GM18517 (cell line): ENCODE data around the gene UBA5.
A peak's percentile ranks its signal among the peaks of the same experiment; 100 is the strongest.
"Not testable (repeated sequence)": the region's sequence is repeated elsewhere in the genome, so short reads cannot be mapped to it uniquely, and the experiment has no call there.

ENCODE experiments used
- ATAC-seq: cut with Tn5 transposase; IDR thresholded peaks from one replicate; pipeline ENCODE4 v1.9.1; 2021; ENCODE audit warnings: mild to moderate bottlenecking, moderate library complexity; ENCODE audit not compliant: unreplicated experiment

The UBA5 gene

DNA sequence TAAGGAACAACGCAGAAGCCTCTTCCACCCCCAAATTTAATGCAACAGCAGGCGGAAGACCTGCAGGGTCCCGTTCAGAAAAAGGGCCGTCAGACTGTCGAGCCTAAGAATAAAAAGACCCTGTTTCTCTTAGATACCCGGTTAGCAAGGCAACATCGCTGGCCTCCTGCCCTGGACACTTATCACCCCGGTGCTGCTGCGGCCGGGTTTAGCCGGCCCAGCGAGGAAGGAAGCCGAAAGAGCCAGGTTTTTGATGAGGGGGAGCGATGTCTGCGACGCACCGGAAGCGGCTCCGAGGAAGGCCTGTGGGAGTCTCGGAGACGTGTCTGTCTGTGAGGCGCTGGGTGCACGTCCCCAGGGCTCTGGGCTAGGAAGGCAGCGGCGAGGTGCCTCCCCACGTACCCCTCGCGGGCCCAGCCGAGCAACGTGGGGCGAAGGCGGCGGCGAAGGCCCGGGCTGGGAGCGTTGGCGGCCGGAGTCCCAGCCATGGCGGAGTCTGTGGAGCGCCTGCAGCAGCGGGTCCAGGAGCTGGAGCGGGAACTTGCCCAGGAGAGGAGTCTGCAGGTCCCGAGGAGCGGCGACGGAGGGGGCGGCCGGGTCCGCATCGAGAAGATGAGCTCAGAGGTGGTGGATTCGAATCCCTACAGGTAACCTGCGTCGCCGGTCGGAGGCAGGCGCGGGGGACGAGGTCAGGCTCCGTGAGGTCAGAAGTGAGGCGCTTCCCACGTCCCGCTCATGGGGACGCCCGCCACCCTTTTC lies at the start of gene UBA5:
Gene UBA5, plus strand, starts transcription at position 278 of the 759 bp plus-strand sequence. Its CDS starts 209 bp downstream, at position 487.
- peak; percentile 68 for ATAC-seq

- ATAC-seq, result not testable (repeated sequence)
Measured at GRCh38 chr3:132615301-132615700, 44.8 kb upstream of the UBA5 start.

DNA sequence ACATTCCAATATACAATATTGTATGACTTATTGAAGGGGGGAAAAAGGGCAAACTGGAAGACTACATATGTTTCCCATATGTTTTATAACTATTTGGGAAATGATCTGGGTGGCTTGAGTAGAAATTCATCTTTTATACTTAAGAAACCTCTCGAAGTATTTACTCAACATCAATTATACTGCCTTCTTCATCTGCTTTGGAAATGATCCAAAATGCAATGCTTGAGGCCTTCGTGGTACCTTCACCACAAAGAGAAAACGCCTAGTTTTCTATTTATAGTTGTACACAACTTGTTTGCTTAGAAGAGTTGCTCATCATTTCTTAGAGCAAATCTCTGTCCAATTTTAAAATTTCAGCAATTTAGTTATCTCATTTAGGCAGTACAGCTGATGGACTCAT lies 44.2 kb upstream of the UBA5 start:
- ATAC-seq, result no peak

DNA sequence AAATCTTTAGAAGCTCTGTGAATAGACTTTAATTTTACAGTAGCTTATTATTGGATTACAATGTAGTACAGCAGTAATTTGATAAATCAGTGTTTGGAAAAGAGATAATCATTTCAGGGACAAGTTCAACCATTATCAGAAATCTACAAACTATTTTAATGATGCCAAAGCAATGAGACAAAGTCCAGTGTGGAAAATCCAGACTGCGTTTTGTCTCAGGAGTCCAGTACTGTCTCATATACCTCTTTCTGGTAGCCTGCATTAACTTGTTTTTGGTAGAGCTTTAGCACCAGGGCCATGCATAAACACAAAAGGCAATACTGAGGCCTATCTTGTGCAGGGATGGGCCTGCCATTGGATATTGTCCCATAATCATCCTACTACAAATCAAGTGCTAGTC lies 43.3 kb upstream of the UBA5 start:
- no peak for ATAC-seq

GRCh38 chr3:132622148-132622547 lies 38.0 kb upstream of the UBA5 start:
- ATAC-seq, result no peak

GRCh38 chr3:132622761-132623160 lies 37.4 kb upstream of the UBA5 start:
- ATAC-seq, result no peak

GRCh38 chr3:132623646-132624045 lies 36.5 kb upstream of the UBA5 start:
- no peak for ATAC-seq

DNA sequence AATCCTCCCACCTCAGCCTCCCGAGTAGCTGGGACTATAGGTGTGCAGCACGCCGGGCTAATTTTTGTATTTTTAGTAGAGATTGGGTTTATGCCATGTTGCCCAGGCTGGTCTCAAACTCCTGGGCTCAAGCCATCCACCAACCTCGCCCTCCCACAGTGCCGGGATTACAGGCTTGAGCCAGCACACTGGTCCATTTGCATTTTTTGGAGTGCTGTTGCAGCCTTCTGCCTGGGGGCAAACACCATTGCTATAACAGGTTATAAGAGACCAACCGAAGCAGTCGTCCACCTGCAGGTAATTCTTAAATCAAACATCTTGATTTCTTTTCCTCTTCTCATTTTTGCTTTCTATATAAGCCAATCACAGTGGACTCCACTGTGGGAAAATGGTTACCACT lies 35.3 kb upstream of the UBA5 start:
- ATAC-seq, result no peak

DNA sequence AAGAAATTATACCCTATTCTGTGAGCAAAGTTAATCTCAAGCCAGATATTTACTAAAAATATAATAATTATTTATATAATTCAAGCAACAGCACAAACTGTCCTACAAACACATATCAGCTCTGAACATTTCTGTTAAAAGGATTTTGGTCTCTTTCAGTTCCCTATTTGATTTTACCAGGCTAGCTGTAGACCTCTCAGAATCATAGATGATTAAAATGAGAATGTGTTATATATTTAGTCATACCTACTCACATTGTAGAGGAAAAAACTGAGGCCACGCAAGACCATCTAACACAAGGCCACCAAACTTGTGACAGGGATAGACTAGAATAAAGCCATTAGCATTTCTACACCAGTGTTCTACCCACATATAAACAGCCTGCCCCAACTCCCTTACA lies 34.5 kb upstream of the UBA5 start:
- ATAC-seq, result peak; percentile 92

DNA sequence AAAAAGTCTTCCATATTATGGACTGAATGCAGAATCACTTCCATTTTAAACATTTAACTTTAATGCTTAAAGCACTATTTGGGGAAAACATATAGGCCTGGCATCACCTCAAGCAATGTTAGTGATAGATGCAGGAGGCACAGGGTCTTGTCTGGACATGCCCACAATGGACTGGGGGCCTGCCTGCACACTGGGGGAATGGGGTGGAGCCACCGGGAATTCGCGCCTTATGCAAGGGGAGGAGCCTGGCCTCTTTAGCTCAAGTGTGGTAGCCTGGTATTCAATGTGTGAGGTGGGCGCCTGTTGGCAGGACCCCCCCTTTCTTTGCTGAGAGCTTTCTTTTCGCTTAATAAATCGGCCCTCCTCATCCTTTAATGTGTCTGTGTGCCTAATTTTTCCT lies 33.2 kb upstream of the UBA5 start:
- ATAC-seq, result no peak

GRCh38 chr3:132628157-132628556 lies 32.0 kb upstream of the UBA5 start:
- ATAC-seq, result no peak

GRCh38 chr3:132629928-132630327 lies 30.2 kb upstream of the UBA5 start:
- no peak for ATAC-seq

DNA sequence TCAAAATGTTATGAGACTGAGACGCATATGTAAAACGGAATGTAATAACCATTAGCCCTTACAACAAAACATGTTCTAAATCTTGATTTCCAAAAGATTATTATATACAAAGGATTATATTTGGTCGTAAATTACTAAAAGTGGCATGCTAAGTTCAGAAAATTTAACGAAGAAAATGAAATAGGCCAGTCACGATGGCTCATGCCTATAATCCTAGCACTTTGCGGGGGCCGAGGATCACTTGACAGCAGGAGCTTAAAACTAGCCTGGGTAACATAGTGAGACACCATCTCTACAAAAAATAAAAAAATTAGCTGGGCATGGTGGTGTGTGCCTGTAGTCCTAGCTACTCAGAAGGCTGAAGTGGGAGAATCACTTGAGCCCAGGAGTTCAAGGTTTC lies 29.5 kb upstream of the UBA5 start:
- ATAC-seq, result no peak

GRCh38 chr3:132635052-132635451 lies 25.1 kb upstream of the UBA5 start:
- no peak for ATAC-seq

GRCh38 chr3:132637590-132637989 lies 22.5 kb upstream of the UBA5 start:
- ATAC-seq, result no peak

GRCh38 chr3:132638706-132639105 lies 21.4 kb upstream of the UBA5 start:
- ATAC-seq, result no peak

- ATAC-seq, result not testable (repeated sequence)
Measured at GRCh38 chr3:132641427-132641826, 18.7 kb upstream of the UBA5 start.

DNA sequence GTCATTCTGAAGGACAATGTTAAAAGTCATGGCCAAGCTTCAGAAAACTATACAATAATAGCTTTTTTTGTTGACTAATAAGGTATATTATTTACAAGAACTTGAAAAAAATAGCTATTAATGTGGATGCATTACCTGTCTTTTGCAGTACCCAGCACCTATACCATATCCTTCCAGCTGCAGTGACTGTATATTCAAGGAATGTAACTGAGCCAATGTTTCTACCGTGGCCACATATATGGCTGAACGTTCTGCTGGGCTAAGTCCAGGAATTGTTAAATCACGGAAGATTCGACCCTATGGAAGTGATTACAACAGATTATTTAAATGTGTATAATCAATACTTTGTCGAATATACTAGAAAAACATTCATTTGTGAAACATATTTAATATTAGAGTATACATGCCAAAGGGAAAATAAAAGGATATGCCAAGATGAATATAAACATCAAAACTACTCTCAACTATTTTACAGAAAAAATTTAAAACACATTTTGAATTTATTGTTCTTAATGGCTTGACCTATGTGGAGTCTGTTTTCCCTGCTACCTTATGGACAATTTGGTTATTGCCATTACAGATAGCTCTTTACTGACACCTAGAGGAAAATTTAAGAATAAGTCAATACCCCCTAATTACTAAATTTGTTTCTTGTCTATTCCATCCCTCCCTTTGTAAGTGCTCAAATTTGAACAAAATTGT lies 18.1 kb upstream of the UBA5 start:
- ATAC-seq, result no peak

DNA sequence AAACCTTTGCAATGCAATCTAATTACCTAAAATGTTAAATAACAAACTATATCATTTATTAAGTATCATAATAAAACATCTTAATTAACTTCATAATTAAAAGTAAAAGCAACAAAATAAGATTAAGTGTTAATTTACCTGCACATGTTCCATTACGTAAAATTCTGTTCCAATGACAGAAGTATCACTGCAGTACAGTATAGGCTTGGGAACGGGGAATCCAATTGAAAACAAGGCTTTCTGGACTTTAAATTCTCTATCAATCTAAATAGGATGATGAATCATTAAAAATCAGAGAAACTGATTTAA lies 17.6 kb upstream of the UBA5 start:
- ATAC-seq, result no peak

- no peak for ATAC-seq
Measured at GRCh38 chr3:132643366-132643765, 16.8 kb upstream of the UBA5 start.

DNA sequence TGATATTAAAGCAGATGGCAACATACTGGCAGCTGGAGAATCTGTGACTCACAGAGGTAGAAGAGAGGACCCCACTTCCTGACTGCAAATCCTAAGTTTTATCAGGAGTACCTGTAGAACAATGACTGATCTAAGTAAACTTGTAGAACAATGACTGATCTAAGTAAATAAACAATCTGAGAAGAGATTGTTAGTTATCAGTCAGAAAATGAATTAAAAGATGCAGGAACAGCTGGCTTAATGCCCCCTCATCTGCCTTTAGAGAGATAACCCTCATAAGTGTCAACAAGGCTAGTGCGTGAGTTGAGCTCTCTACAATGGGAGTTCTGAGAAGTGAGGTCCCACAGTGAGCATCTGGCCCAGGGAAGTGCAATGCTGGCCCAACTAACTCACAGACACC lies 15.1 kb upstream of the UBA5 start:
- ATAC-seq, result no peak

GRCh38 chr3:132650153-132650552 lies 10.0 kb upstream of the UBA5 start:
- no peak for ATAC-seq
